Small intestine (tissue), 7 donors: ENCODE data around the gene MAP2. TPM values are rescaled to one million over a fixed set of nuclear protein-coding genes. Genes with fewer than 3 reads are reported as not detected.

Experiments
- DNase-seq, 2 donors: peaks; one replicate each; pipeline versions ENCODE4 v3.0.0 to v3.0.0-alpha.2; 2013
- FAIRE-seq: peaks from 2 replicates; lab custom pipeline; 2012; peaks lifted over from hg19 to GRCh38; lab: Jason Lieb, UNC
- H3K27ac ChIP-seq, 3 donors: one replicate each; pipeline ENCODE4 v1.5.1; 2013; ENCODE audit warnings: low read length in 2 of 3, mild to moderate bottlenecking in 2 of 3, control low read depth in 1 of 3, inconsistent platforms in 1 of 3, low read depth in 1 of 3, moderate library complexity in 1 of 3
- H3K27me3 ChIP-seq, 3 donors: one replicate each; pipeline ENCODE4 v1.6.1; 2013; ENCODE audit warnings: low read length in 3 of 3, inconsistent platforms in 1 of 3; ENCODE audit not compliant: control insufficient read depth in 3 of 3, insufficient read depth in 3 of 3
- H3K36me3 ChIP-seq, 3 donors: one replicate each; pipeline ENCODE4 v1.6.1; 2013; ENCODE audit warnings: low read length in 3 of 3, inconsistent platforms in 1 of 3, low read depth in 1 of 3, mild to moderate bottlenecking in 1 of 3, moderate library complexity in 1 of 3; ENCODE audit not compliant: control insufficient read depth in 3 of 3, insufficient read depth in 2 of 3
- H3K4me1 ChIP-seq, 3 donors: one replicate each; pipeline ENCODE4 v1.6.1; 2013; ENCODE audit warnings: low read length in 2 of 3, inconsistent platforms in 1 of 3, low read depth in 1 of 3, mild to moderate bottlenecking in 1 of 3, moderate library complexity in 1 of 3; ENCODE audit not compliant: control insufficient read depth in 3 of 3, insufficient read depth in 2 of 3
- H3K4me3 ChIP-seq, 3 donors: one replicate each; pipeline ENCODE4 v1.5.1; 2013; ENCODE audit warnings: low read length in 3 of 3, control low read depth in 1 of 3, inconsistent platforms in 1 of 3, low read depth in 1 of 3, mild to moderate bottlenecking in 1 of 3, moderate library complexity in 1 of 3
- H3K9me3 ChIP-seq, 2 donors: one replicate each; pipeline ENCODE4 v1.6.1; 2013; ENCODE audit warnings: low read depth in 1 of 2, low read length in 1 of 2; ENCODE audit not compliant: control insufficient read depth in 2 of 2, insufficient read depth in 1 of 2
- WGBS, 3 donors: extraction: QIAGEN DNeasy Blood & Tissue Kit; methylation state at CpG; one replicate each; pipeline ENCODE4 v1.1.7; 2013; 5-methylcytosine and 5-hydroxymethylcytosine counted together
- polyA plus RNA-seq, 4 donors: library from polyadenylated mRNA; stranded (reverse) in 3 of 4; unstranded in 1 of 4; fragments of 200-250 nt in 3 of 4; fragments of 120-200 nt in 1 of 4; gene quantifications; one replicate each; pipeline versions ENCODE4 v1.2.1 to v1.2.3, GENCODE V29; 2013
- donor health status: healthy with polysubstance abuse.
- donor health status: control.
- donor health status: control.
- donor health status: Bipolar disorder and iron deficiency.
- donor health status: healthy.

MAP2 gene
- polyA plus RNA-seq, 4 donors, result 0.22 to 3.2 (median 1.6) TPM

DNA sequence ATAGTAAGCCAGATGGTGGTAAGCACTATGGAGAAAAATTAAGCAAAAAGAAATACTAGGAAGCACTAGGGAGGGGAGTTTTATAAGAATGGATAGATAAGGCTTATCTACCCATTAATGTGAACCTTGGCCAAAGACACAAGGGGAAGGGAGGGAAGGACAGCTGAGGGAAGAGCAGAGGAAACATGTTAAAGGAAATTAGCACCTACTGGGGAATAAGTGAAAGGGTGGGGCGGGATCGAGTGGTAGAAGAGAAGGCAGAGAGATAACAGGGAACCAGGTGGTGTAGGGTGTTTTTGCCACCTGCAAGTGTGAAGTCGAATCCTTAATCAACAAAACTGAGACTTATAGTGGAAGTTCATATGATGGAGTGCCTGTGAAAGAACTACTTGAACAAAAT, 349.5 kb downstream of the MAP2 start:
- no peaks in the 10 kb centered on the region for H3K36me3 ChIP-seq
- DNase-seq (peak in 1 of 2 donors; percentile 14), FAIRE-seq (no peak)
- WGBS, 3 donors, result 0 to 12% (median 9%) methylated on average over 3 of the region's 3 CpGs
- H3K4me1 ChIP-seq, result no peaks in the 10 kb centered on the region
- H3K9me3 ChIP-seq, result no peaks in the 10 kb centered on the region
- H3K4me3 ChIP-seq, result no peak overlapping the region
- no peak overlapping the region for H3K27ac ChIP-seq
- peaks cover 0 to 10% (median 4%) of the 10 kb centered on the region in 3 donors for H3K27me3 ChIP-seq
